H9 (cell line): ENCODE data around the gene RAB31. TPM values are rescaled to one million over a fixed set of nuclear protein-coding genes. Genes with fewer than 3 reads are reported as not detected.

ENCODE experiments used
- DNase-seq: peaks from one replicate; pipeline ENCODE4 v3.0.0-alpha.2; 2017
- H2AFZ ChIP-seq: one replicate; pipeline ENCODE4 v1.6.1; 2013; ENCODE audit warnings: mild to moderate bottlenecking, low read length, control low read depth, moderate library complexity
- H2AK5ac ChIP-seq: 2 replicates; pipeline ENCODE4 v1.6.1; 2013; ENCODE audit warnings: low read length, control low read depth, mixed read lengths; ENCODE audit not compliant: insufficient read length
- H2BK120ac ChIP-seq: one replicate; pipeline ENCODE4 v1.6.1; 2013; ENCODE audit warnings: low read depth, mild to moderate bottlenecking, low read length, control low read depth, inconsistent platforms; ENCODE audit not compliant: poor library complexity, severe bottlenecking
- H2BK12ac ChIP-seq: 2 replicates; pipeline ENCODE4 v1.6.1; 2013; ENCODE audit warnings: low read length, control low read depth, mixed read lengths, low read depth; ENCODE audit not compliant: insufficient read length
- H2BK15ac ChIP-seq: 2 replicates; pipeline ENCODE4 v1.6.1; 2013; ENCODE audit warnings: low read depth, low read length, control low read depth
- H2BK20ac ChIP-seq: one replicate; pipeline ENCODE4 v1.6.1; 2013; ENCODE audit warnings: low read depth, mild to moderate bottlenecking, low read length, control low read depth, inconsistent platforms; ENCODE audit not compliant: poor library complexity, severe bottlenecking
- H2BK5ac ChIP-seq: 2 replicates; pipeline ENCODE4 v1.6.1; 2013; ENCODE audit warnings: low read length, control low read depth, mixed read lengths; ENCODE audit not compliant: insufficient read length
- H3K14ac ChIP-seq: 2 replicates; pipeline ENCODE4 v1.6.1; 2013; ENCODE audit warnings: low read length, control low read depth; ENCODE audit not compliant: insufficient read depth
- H3K18ac ChIP-seq: 2 replicates; pipeline ENCODE4 v1.6.1; 2013; ENCODE audit warnings: low read depth, mild to moderate bottlenecking, mixed read lengths, low read length, control low read depth; ENCODE audit not compliant: insufficient read length
- H3K23ac ChIP-seq: 2 replicates; pipeline ENCODE4 v1.6.1; 2013; ENCODE audit warnings: low read length, control low read depth, mixed read lengths, low read depth; ENCODE audit not compliant: insufficient read length
- H3K23me2 ChIP-seq: 2 replicates; pipeline ENCODE4 v1.6.1; 2013; ENCODE audit warnings: low read depth, mild to moderate bottlenecking, mixed read lengths, low read length, control low read depth; ENCODE audit not compliant: insufficient read length, poor library complexity, severe bottlenecking
- H3K27ac ChIP-seq: 2 replicates; pipeline ENCODE4 v1.5.1; 2013; ENCODE audit warnings: low read length, control low read depth, mixed read lengths, low read depth; ENCODE audit not compliant: insufficient read length
- H3K27me3 ChIP-seq: 2 replicates; pipeline ENCODE4 v1.6.1; 2013; ENCODE audit warnings: low read length, control low read depth, inconsistent platforms; ENCODE audit not compliant: insufficient read depth
- H3K4ac ChIP-seq: 2 replicates; pipeline ENCODE4 v1.6.1; 2013; ENCODE audit warnings: low read depth, mild to moderate bottlenecking, control low read depth, inconsistent platforms, low read length, moderate library complexity
- H3K4me1 ChIP-seq: 2 replicates; pipeline ENCODE4 v1.6.1; 2013; ENCODE audit warnings: low read length, control low read depth, inconsistent platforms; ENCODE audit not compliant: insufficient read depth
- H3K4me2 ChIP-seq: 2 replicates; pipeline ENCODE4 v1.6.1; 2013; ENCODE audit warnings: low read length, control low read depth, mixed read lengths; ENCODE audit not compliant: insufficient read length, insufficient read depth
- H3K56ac ChIP-seq: 2 replicates; pipeline ENCODE4 v1.6.1; 2013; ENCODE audit warnings: low read depth, mild to moderate bottlenecking, mixed read lengths, low read length, control low read depth; ENCODE audit not compliant: insufficient read length
- H3K79me1 ChIP-seq: 2 replicates; pipeline ENCODE4 v1.6.1; 2013; ENCODE audit warnings: low read depth, mild to moderate bottlenecking, moderate library complexity, low read length, control low read depth, inconsistent platforms; ENCODE audit not compliant: insufficient read depth, poor library complexity, severe bottlenecking
- H3K79me2 ChIP-seq: 2 replicates; pipeline ENCODE4 v1.6.1; 2013; ENCODE audit warnings: low read length, control low read depth, inconsistent platforms; ENCODE audit not compliant: insufficient read depth
- H3K9ac ChIP-seq: 2 replicates; pipeline ENCODE4 v1.6.1; 2013; ENCODE audit warnings: low read length, control low read depth, mixed read lengths; ENCODE audit not compliant: insufficient read length; ENCODE audit errors: extremely low read depth
- H3K9me3 ChIP-seq: one replicate; pipeline ENCODE4 v1.6.1; 2013; ENCODE audit warnings: low read depth, low read length, inconsistent platforms; ENCODE audit not compliant: control insufficient read depth
- H3T11ph ChIP-seq: one replicate; pipeline ENCODE4 v1.6.1; 2013; ENCODE audit warnings: mild to moderate bottlenecking, low read length, control low read depth, inconsistent platforms
- H4K20me1 ChIP-seq: one replicate; pipeline ENCODE4 v1.6.1; 2013; ENCODE audit not compliant: control insufficient read depth, insufficient read length, insufficient read depth
- H4K5ac ChIP-seq: 2 replicates; pipeline ENCODE4 v1.6.1; 2013; ENCODE audit warnings: low read depth, mild to moderate bottlenecking, mixed read lengths, low read length, control low read depth; ENCODE audit not compliant: insufficient read length
- H4K8ac ChIP-seq: replicated peaks from 2 replicates; pipeline ENCODE4 v1.6.1; 2013; ENCODE audit warnings: low read length, control low read depth, mixed read lengths, low read depth; ENCODE audit not compliant: insufficient read length
- H4K91ac ChIP-seq: 2 replicates; pipeline ENCODE4 v1.6.1; 2013; ENCODE audit warnings: low read depth, mild to moderate bottlenecking, moderate library complexity, mixed read lengths, low read length, control low read depth; ENCODE audit not compliant: insufficient read length
- H3K27ac Mint-ChIP-seq, 3 experiments: 2 replicates in 2 of 3; 3 replicates in 1 of 3; pipeline ENCODE4 v1.8.0; 2020 to 2021; ENCODE audit warnings: mixed read lengths in 3 of 3, mild to moderate bottlenecking in 1 of 3, moderate library complexity in 1 of 3
- H3K27me3 Mint-ChIP-seq: 2 replicates; pipeline ENCODE4 v1.8.0; 2021; ENCODE audit warnings: low read depth, mild to moderate bottlenecking, moderate library complexity, mixed read lengths
- H3K36me3 Mint-ChIP-seq, 3 experiments: 2 replicates in 2 of 3; 3 replicates in 1 of 3; pipeline ENCODE4 v1.8.0; 2020 to 2021; ENCODE audit warnings: low read depth in 3 of 3, mixed read lengths in 3 of 3; ENCODE audit not compliant: insufficient read depth in 1 of 3
- H3K4me1 Mint-ChIP-seq, 2 experiments: 2 replicates each; pipeline ENCODE4 v1.8.0; 2020; ENCODE audit warnings: mixed read lengths in 2 of 2
- H3K4me3 Mint-ChIP-seq, 2 experiments: 2 replicates in 1 of 2; 3 replicates in 1 of 2; pipeline ENCODE4 v1.8.0; 2020 to 2021; ENCODE audit warnings: mild to moderate bottlenecking in 2 of 2, mixed read lengths in 2 of 2, moderate library complexity in 1 of 2
- H3K9me3 Mint-ChIP-seq, 2 experiments: 2 replicates in 1 of 2; 3 replicates in 1 of 2; pipeline ENCODE4 v1.8.0; 2020; ENCODE audit warnings: mild to moderate bottlenecking in 2 of 2, mixed read lengths in 2 of 2, moderate library complexity in 1 of 2
- WGBS: extraction: QIAGEN DNeasy Blood & Tissue Kit; methylation state at CpG from one replicate; pipeline ENCODE4 v1.1.7; 2013; ENCODE audit warnings: missing lambda C conversion rate, low lambda C conversion rate, mixed read lengths; ENCODE audit not compliant: insufficient read length; ENCODE audit errors: extremely low coverage; 5-methylcytosine and 5-hydroxymethylcytosine counted together
- total RNA-seq: library from RNA; stranded (reverse); gene quantifications from 2 replicates; pipeline ENCODE4 v1.2.1, GENCODE V29; 2021
- TF ChIP-seq, protein P1 (sequence below): fragments of 200-600 bp; sonication (generic); conservative IDR thresholded peaks from 3 replicates; pipeline ENCODE4 v1.8.0; 2021; ENCODE audit warnings: antibody characterized with exemption, mild to moderate bottlenecking

The RAB31 gene
- total RNA-seq, 1 experiment from 2014 or later = 22.4 TPM

DNA sequence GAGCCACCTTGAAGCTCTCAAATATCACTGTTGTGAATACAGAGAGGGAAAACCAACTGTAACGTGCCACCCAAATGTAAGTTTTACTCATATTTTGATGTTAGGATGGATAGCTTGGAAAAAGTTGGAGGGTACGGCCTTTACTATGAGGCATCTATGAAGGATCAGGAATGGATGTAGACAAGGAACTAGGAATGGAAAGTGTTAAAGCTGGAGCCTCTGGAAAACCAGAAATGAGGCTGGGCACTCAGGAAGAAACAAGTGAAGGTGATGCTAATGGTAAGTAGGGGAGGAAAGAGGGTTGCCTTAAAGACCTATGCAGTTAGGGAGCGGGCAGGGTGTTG, 177.9 kb downstream of the RAB31 start:
- Histone ChIP-seq H3K79me2 (no peaks in the 10 kb centered on the region), H3K23me2 (no peaks in the 10 kb centered on the region), H4K8ac (no peak overlapping the region), H2BK12ac (no peak overlapping the region), H3K9ac (no peak overlapping the region), H3K56ac (no peak overlapping the region), H3K23ac (no peak overlapping the region), H3K9me3 (no peaks in the 10 kb centered on the region), H3K14ac (no peak overlapping the region), H2BK20ac (no peak overlapping the region), H2BK15ac (no peak overlapping the region), H3K4me1 (no peaks in the 10 kb centered on the region), H2BK120ac (no peak overlapping the region), H4K20me1 (no peaks in the 10 kb centered on the region), H3K27ac (no peak overlapping the region), H3K79me1 (no peaks in the 10 kb centered on the region), H4K91ac (no peak overlapping the region), H3K4ac (no peak overlapping the region), H2BK5ac (no peak overlapping the region), H4K5ac (no peak overlapping the region), H3T11ph (no peak overlapping the region), H2AFZ (no peak overlapping the region), H3K4me2 (no peak overlapping the region), H3K18ac (no peak overlapping the region), H2AK5ac (no peak overlapping the region), H3K27me3 (no peaks in the 10 kb centered on the region)
- no peak for DNase-seq
- Mint-ChIP-seq H3K27me3 (no peaks in the 10 kb centered on the region), H3K4me1 (0 out of 4 replicates have a peak, but pooled peaks cover 0 to 2% of the 10 kb centered on the region in 2 experiments), H3K27ac (no peak overlapping the region), H3K4me3 (no peak overlapping the region), H3K9me3 (no peaks in the 10 kb centered on the region; a peak in 1 of 5 replicates), H3K36me3 (no peaks in the 10 kb centered on the region; a peak in 1 of 7 replicates)
- TF ChIP-seq, protein P1, sequence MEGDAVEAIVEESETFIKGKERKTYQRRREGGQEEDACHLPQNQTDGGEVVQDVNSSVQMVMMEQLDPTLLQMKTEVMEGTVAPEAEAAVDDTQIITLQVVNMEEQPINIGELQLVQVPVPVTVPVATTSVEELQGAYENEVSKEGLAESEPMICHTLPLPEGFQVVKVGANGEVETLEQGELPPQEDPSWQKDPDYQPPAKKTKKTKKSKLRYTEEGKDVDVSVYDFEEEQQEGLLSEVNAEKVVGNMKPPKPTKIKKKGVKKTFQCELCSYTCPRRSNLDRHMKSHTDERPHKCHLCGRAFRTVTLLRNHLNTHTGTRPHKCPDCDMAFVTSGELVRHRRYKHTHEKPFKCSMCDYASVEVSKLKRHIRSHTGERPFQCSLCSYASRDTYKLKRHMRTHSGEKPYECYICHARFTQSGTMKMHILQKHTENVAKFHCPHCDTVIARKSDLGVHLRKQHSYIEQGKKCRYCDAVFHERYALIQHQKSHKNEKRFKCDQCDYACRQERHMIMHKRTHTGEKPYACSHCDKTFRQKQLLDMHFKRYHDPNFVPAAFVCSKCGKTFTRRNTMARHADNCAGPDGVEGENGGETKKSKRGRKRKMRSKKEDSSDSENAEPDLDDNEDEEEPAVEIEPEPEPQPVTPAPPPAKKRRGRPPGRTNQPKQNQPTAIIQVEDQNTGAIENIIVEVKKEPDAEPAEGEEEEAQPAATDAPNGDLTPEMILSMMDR = no peak
- no CpG with 5 or more reads among the region's 3 CpGs for WGBS
